Stimulated activated CD8-positive, alpha-beta memory T cell treated with anti-CD3 and anti-CD28 coated beads, Interleukin-7, amount 100 ng/mL, for 4 hours (primary cell): Measurements from ENCODE around the gene PLA2G6.

ENCODE experiments used
- DNase-seq, 2 donors: peaks; one replicate each; pipeline ENCODE4 v3.0.0-alpha.2; 2020; ENCODE audit warnings: low read depth in 2 of 2

PLA2G6 gene

DNA sequence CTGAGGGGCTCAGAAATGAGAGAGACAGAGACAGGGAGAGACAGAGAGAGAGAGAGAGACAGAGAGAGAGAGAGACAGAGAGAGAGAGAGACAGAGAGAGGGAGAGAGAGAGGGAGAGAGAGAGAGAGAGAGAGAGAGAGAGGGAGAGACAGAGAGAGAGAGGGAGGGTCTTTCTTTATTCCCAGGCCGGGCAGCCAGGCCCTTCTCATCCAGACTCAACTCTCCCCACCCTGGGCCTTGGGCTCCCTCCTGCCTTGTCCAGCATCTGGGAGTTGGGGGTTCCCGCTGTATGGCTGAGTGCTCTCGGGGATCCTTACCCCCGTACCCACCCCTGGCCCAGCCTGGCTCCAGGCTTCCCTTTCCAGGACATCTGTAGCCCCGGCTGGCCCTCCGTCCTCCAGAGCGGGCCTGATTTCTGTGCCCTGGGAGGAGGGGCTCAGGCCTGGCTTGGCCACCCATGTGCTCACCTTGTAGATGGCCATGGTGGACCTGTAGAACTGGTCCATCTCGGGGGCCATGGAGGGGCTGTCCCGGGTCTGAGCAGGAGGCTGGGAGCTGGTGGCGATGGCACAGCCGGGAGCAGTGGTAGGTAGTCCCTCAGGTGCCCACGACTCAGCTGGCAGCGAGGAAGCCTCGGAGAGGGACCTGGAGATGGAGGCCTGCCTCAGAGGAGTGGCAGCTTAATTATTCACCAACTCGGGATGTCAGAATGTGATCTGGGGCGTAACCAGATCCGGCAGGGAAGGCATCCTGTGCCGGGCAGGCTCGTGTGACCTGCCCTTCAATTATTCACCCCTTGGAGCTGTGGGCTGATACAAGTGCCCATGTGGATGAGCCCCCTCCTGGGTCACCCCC lies 71.4 kb downstream of the PLA2G6 start, which contains the start of gene BAIAP2L2:
TSS of gene BAIAP2L2 (minus strand) at position 677 of the 855 bp plus-strand sequence. CDS start at position 518, 159 bp downstream.
- DNase-seq, result no peak

DNA sequence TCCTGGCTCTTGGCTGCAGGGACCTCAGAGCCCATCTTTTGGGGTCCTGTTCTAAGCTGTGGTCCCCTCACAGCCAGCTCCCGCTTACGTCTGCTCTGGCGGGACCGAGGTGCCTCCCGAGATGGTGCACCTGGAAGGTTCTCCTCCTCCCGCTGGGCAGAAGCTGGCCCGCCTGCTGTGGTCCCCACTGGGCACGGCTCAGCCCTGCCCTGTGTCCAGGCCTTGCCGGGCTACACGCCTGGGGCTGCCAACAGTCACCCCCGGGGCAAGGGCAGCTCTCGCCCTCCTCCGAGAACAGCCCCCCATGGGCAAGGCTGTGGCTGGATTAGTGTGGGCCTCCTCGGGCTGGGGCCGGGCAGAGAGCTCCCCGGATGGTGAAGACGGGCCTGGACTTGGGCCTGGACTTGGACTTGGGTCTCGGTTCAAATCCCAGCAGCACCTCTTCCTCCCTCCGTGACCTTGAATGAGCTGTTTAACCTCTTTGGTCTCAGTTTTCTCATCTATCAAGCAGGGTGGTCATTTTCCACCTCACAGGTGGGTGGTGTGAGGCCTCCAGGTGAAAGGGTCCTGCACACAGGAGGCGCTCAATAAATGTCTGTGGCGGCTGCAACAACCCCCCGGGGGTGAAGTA lies 72.1 kb downstream of the PLA2G6 start:
- DNase-seq, result no peak

DNA sequence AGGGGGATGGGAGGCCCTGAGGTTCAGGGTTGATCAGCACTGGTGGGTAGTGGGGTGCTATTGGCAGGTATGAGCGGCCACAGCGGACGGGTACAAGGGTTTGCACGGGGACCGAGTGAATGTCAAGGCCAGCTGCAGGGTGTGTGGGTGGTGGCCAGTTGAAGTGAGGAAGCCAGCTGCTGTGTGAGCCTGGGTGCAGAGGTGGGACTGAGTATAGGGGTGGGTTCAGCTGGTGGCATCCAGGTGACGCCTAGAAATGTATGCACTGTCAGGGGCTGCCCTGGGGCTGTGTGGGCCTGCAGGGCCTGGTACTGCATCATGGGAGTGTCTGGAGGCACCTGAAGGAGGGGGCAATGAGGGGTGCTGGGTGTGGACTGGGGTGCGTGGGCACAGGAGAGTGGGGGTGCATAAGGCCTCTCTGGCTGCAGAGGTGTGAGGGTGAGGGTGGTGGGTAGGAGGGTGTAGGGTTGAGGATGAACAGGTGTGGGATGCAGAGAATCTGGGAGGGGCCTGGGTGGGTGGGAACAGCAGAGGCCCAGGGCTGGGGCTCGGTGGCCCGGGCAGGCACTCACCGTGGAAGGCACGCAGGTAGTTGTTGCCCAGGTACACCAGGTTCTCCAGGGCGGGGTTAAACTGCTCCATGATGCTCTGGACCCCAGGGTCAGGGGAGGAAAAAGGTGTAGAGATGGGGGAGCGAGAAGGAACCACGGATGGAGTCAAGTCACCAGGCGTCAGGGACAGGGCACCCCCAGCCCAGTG lies 72.9 kb downstream of the PLA2G6 start:
- no peak for DNase-seq

DNA sequence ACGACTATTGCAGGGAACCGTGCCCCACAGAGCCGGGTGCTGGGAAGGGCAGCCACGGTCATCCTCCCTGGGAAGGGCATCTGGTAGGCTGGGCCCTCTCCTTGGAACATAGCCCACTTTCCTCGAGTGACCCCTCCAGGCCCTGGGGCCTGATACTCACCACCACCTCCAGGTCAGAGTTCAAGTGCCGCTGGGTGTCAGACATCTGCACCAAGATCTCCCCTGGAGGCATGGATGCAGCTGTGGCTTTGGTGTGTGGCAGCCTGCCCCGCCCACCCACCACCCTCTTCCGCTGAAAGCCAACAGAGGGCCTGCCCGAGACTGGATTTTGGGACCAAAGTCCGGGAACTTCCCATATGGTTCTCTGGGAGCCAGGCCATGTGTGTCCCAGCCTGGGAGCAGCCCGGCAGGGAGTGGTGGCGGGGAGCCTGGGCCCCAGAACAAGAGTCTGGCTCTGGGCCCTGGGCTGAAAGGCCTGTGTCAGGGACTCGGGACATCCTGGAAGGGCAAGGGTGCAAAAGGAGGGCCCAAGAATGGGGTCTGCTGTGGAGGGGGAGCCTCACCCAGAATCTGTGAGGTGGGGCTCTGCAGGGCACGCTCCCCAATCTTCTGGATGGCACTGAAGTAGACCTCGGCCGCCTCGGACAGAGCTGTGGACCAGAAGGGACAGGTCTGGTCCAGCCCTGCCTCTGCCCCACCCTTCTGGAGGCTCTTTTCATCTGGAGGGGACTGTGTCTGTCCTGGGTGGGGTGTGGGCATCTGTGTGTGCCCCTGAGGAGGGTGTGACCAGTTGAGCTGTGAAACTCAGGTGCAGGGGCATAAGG lies 73.7 kb downstream of the PLA2G6 start:
- no peak for DNase-seq

DNA sequence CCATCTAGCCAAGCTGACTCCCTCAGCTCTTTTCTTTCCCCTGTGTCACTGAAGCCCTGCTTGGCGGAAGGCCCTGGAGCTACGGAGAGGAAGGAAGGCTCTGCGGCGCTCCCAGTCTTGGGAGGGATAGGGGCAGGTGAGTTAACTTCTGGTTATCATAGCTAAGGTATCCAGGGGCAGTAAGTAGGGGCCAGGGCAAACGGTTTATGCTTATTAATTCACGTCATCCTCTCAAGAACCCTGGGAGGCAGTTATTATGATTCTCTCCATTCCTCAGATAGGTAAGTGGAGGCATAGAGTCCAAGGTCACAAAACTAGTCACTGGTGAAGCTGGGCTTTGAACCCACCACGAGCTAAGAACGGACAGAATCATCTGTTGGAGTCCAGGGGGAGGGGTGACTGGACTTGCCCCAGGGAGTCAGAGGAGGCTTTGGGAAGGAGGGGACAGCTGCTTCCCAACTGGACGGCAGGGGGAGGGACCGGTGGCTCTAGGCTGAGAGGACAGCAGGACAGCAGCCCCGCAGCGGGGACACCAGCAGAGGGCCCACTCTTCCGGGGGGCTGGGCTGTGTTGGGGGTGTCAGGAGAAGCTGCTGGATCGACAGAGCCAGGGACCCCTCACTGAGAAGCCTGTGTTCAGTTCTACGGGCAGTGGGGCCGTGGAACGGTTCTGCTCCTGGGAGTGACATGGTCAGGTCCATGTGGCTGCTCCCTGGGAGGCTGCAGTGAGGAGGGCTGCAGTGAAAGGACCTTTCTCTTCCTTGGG lies 74.6 kb downstream of the PLA2G6 start:
- no peak for DNase-seq

DNA sequence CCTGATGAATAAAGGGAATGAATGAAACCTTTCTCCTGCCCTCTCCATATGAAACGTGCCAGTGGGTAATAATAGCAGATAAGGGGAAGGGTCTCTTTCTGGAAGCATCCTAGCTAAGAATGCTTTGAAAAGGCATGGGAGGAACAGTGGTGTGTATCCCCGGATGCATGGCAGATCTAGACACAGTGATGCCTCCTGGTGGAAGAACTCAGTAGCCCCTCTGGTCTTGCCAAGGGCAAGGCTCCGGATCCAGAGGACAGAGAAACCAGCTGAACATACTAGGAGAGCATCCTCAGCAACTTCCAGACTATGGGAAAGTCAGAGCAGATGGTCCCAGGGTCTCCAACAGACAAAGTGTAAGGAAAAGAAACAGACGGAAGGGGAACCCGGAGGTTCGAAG lies 77.5 kb downstream of the PLA2G6 start:
- DNase-seq, result no peak

DNA sequence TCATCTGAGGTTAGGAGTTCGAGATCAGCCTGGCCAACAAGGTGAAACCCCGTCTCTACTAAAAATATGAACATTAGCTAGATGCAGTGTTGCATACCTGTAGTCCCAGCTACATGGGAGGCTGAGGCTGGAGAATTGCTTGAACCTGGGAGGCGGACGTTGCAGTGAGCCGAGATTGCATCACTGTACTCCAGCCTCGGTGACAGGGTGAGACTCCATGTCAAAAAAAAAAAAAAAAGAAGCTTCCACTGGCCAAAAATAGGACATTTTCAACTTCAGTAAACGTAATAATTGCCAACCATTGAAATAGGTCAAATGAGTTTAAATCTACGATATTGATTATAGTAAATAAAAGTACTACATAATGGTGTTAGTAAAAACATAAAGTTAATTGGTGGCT lies 78.0 kb downstream of the PLA2G6 start:
- no peak for DNase-seq

DNA sequence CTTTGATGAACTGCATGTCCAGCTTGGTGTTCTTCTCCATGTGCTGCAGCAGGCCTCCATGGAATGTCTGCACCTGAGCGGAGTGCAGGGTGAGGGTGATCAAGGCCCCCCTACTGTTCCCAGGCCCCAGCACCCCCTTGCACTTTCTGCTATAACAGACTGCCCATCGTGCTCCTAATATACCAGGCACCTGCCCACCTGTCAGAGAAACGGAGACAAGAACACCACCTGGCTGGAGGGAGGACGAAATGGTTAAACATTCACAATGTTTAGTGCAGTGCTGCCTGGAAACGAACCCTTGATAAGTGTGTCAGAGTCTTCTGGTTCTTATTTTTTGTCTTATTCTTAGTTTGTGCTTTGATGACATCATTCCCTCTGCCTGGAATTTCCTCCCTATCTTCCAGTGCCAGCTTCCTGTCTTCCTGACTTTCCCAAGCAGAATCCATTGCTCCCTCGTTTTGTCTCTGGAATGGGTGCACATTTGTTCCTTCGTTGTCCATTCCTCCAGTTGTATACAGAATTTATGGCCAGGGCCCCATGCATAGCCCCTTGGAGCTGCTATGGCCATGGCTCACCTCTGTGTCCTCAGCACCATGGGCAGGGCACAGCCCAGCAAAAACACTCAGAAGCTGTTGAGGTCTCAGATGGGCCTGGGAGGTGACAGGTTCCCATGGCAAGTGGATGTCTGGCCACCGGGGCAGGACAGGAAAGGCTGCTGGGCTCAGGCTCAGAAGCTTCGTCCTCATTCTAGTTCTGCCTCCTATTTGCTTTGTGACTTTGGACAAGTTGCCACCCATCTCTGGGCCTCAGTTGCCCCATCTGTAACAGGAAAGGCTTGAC lies 83.0 kb downstream of the PLA2G6 start:
- no peak for DNase-seq

DNA sequence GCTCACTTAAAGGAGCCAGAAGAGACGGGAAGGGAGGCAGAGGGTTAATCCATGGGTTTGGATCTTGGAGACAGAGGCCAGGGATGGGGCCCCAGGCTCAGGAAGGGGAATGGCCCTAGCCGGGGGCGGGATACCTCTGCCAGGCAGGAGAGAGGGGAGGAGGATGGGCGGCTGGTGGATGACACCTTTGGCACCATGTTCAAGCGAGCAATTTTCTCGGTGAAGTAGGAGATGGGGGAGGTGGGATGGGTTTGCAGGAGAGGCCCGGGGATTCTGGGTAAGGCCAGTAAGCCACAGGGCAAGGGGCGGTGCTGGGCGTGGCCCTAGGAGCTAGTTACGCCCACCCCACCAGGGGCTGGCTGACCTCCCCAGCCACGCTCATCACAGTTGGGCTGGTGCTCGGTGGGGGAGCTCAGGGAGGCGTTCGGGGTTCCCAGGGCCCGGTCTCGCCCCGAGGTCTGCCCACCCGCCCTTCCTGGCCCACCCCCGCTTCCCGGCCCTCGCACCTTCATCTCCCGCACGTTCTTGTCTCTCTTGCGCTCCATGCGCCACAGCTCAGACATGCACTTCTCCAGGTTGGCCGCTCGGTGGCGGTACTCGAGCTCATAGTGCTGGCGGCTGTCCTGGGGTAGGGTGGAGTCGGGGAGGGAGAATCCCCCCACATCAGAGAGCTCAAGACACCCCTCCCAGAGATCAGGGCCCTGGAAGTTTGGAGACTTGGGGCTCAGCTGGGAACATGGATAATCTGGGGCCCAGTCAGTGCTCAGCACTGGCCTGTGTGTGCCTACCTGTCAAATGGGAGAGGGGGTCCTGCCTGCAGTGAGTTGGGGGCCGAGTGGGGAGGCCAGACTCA lies 83.8 kb downstream of the PLA2G6 start:
- no peak for DNase-seq

DNA sequence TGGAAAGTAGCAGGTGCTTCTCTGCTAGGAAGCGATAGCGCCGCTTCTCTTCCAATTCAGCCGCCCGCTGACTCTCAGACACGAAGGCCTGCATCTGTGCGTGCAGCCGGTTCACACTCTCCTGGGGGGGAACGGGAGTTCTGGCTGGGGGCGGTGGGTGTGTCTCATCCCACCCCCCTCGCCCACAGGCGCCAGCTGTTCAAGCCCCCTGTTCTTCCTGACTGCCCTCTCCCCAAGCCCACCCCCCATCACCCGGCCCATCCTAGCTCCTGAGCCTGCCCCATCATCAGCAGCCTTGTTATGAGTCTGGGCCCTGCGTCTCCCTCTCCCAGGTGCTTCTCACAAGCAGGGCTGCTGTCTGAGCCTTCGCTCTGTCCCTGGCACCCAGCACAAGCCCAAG lies 84.6 kb downstream of the PLA2G6 start:
- no peak for DNase-seq

DNA sequence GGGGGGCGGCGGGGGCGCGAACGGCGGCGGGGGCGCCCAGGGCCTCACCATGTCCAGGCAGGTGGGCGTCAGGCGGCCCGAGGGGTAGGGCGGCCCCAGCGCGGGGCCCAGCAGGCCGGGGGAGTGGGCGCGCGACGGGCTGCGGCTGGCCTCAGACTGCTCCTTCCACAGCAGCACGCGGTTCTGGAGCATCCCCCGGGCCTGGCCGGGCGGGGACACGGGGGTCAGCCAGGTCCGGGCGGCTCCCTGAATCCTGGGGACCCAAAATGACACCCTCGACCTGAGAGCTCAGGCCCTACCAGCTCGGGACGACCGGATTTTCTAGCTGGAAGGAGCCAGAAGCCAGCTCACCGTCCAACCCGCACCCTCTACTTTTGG lies 92.2 kb downstream of the PLA2G6 start:
- no peak for DNase-seq

DNA sequence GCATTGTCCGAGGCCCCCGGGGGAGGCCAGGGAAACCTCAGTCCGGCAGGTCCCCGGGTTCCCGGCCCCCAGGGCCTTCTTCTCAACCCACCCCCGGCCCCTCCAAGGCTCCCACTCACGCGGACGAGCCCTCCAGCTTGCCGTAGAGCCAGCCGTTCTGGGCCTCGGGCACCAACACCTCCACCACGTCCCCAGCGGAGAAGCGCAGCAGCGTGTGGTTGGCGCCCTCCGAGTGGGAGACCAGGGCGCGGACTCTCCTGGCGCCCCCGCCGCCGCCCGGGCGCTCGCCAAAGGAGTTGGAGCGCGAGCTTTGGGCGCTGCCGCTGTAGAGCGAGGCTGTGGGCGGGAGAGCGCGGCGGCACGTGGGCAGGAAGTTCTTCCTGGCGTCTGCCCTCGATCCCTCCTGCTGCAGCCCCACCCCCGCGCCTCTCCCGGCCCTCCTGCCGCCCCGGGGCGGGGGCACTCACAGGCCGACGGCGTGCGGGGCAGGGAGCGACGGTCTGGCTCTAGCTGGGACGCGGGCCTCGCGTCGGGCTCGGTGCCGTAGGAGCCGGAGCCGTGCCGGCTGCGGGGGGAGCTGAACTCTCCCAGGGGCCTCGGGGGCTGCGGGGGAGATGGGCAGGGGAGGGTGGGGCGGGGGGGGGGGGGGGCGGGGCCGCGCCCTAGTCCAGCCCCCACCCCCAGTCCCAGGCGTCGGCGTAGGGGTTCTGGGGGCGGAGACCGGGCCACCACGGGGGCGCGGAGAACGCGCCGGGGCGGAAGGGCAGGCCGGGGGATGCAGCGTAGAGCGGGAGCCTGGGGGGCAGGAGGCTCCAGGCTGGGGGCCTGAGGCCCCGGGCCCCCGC lies 92.8 kb downstream of the PLA2G6 start:
- DNase-seq, result no peak

DNA sequence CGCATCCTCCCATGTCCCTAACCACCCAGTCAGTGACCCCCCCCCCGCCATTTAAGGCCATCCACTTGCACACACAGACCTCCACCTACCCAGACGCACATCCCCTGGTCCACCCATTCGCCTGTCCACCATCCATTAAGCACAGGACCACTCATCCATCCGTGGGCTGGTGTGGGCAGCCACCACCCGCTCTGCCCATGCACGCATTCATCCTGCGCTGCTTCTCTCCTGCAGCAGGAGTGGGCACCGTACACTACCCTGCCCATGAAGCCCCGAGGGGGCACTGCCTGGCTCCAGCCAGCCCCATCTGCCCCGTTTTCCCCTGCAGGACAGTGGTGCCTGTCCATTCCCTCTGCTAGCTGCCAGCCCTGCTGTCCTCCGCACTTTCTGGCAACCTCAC lies 93.8 kb downstream of the PLA2G6 start:
- no peak for DNase-seq

DNA sequence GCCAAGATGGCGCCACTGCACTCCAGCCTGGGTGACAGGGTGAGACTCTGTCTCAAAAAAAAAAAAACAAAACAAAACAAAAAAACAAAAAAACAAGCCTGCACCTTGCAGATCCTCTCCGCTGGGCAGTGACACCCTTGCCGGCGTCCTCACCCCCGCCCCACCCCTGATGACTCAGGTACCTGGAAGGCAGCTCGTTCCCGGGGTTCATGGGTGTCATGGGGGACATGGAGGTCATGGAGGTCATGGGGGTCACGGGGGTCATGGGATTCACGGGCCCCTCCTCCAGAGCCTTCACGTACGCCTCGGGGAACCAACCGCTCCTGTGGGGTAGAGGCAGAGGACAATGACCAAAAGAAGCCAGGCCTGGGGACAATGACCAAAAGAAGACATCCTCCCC lies 94.7 kb downstream of the PLA2G6 start:
- no peak for DNase-seq

DNA sequence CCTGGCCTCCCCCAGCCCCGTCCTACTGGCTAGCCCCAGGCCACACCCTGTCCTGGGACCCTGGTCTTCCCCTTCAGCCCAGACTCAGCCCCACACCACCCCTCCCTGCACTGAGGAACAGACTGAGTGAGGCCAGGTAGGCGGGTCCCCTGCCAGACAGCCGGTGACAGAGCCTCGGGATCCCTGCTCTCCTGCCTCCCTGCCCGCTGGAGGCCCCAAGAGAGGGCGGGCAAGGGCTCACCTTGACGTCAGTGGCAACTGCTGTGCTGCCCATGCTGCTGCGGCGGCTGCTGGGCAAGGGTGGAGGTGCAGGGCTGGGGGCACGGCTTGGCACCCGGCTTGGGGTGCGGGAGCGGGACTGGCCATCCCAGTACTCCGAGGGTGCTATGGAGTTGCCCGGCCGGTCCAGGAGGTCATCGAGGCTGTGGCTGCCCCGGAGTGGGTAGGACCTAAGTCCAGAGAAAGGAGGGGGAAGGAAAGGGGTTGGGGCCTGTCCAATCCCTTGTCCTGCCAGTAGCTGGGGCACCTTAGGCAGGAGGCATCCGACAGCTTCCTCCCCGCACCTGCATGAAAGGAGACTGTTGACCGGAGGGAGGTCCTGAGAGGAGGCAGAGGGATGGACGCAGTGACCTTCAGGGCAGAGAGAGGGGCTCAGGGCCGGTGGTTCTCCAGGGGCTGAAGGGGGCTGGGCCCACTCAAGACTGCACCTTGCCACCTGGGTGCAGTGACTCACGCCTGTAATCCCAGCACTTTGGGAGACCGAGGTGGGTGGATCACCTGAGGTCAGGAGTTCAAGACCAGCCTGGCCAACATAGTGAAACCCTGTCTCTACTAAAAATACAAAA lies 95.4 kb downstream of the PLA2G6 start:
- DNase-seq, result no peak

DNA sequence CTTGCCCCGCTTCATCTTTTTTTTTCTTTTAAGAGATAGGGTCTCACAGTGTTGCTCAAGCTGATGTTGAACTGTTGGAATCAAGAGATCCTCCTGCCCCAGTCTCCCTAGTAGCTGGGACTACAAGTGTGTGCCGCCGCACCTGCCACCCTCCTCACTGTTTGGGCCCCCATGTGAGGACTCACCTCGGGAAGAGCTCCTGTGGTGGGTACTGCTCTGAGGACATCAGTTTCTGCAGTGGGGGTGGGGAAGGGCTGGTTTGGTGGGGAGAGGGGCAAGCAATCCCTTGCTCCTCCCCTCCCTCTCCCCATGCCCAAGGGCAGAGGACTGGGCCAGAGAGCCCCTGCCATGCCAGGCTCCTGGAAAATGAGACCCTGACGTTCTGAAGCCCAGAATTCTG lies 96.1 kb downstream of the PLA2G6 start:
- no peak for DNase-seq

DNA sequence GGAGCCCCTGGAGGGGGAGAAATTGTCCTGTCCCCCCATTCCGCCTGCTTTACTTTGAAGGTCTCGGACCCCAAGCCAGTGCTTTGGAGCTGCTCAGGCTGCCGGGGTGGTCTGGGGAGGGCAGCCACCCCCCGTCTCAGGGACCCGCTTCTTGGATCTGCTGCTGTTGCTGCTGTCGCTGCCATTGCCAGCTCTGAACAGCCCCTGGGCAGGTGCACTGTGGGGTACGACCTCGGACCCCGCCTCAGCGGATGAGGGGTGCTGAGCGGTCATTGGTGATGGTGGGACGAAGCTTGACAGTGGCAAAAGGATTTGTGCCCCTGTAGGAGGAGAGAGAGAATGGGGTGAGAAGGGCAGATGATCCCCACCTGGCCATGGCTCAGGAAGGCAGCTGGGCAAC lies 96.6 kb downstream of the PLA2G6 start:
- DNase-seq, result no peak
